ENCODE data around the gene IFNA2.
"Not testable (repeated sequence)": the region's sequence is repeated elsewhere in the genome, so short reads cannot be mapped to it uniquely, and the experiment has no call there.

IFNA2 gene

DNA sequence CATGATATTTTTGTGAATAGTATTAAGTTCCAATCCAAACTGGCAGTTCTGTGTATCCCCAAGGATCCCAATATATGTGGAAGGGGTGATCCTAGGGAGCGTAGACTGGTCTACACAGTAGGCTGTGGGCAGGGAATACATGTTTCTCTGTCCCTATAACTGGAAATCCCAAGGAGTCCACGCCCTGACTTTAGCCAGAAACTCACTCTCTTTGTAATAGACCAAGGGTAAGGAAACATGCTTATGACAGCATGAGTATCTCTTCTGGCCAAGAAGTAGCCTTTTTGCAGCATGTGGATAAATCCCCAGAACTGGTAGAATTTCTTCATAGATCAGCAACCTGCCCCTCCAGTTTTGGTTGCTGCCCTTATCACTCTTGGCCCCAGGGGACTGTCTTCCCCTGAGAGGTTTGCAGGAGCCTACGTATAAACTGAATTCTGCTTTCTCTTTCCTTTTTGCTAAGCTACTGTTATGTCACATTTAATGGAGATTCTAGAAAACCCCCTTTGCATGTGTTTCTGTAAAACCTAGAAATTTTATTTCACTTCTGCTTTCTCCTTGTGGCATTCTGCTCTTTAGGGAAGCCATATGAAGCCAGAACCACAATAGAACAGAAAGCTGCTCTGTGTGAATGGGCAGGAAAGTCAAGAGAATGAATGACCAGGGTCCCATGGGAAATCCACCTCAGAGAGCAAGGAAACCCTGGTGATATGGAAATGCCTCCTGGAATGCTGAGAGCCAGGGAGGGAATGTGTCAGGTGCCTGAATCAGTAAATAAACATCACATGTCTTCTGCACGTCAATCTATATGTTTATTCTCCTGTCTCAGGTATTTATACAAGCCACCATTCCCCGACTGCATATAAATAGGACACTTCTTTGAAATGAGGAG lies 3.5 kb downstream of the IFNA2 start:
- DNase-seq = no peak

DNA sequence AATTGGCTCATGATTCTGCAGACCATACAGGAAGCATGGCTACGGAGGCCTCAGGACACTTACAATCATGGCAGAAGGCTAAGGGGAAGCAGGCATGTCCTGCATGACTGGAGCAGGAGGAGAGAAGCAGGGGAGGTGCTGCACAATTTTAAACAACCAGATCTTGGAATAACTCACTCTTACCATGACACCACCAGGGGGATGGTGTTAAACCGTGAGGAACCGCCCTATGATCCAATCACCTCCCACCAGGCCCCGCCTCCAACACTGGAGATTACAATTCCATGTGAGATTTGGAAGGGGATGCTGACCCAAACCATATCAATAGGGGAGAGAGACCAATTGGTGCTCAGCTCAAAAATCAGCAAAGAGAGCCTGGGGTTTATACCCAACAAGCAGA lies 13.7 kb downstream of the IFNA2 start:
- DNase-seq = not testable (repeated sequence)

DNA sequence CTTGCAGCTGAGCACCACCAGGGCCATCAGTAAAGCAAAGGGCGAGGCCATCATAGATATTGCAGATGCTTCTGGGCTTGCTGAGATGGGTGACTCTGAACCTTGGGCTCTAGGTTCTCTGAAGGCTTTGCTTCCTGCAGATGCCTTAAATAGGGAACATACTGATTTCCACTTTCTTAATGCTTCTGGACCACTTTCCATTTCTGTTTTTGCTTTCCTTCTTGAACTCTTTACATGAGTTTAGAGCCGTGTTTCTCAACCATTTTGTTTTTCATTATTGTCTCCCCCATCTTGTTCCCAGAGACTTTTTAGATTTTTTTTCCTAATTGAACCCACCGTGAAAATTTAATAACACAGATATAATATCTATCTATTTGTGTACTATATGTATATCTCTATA lies 17.2 kb downstream of the IFNA2 start, which contains the start of gene IFNA13:
Gene IFNA13, minus strand, starts transcription at position 101 of the 400 bp plus-strand sequence. Its CDS starts 47 bp downstream, at position 54.
- DNase-seq = no peak

DNA sequence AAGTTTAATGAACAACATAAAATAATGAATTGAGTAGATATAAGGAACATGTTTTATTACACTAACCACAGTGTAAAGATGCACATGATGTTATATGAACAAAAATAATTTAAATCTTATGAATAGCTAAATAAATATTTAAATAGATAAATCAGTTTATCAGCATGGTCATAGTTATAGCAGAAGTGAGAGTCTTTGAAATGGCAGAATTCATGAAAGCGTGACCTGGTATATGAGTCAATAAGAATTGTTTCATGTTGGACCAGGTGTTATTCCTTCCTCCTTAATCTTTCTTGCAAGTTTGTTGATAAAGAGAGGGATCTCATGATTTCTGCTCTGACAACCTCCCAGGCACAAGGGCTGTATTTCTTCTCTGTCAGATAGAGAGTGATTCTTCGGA lies 18.0 kb downstream of the IFNA2 start:
- not testable (repeated sequence) for DNase-seq

- no peak for DNase-seq
Observed at GRCh38 chr9:21362287-21362686, 22.9 kb downstream of the IFNA2 start.

DNA sequence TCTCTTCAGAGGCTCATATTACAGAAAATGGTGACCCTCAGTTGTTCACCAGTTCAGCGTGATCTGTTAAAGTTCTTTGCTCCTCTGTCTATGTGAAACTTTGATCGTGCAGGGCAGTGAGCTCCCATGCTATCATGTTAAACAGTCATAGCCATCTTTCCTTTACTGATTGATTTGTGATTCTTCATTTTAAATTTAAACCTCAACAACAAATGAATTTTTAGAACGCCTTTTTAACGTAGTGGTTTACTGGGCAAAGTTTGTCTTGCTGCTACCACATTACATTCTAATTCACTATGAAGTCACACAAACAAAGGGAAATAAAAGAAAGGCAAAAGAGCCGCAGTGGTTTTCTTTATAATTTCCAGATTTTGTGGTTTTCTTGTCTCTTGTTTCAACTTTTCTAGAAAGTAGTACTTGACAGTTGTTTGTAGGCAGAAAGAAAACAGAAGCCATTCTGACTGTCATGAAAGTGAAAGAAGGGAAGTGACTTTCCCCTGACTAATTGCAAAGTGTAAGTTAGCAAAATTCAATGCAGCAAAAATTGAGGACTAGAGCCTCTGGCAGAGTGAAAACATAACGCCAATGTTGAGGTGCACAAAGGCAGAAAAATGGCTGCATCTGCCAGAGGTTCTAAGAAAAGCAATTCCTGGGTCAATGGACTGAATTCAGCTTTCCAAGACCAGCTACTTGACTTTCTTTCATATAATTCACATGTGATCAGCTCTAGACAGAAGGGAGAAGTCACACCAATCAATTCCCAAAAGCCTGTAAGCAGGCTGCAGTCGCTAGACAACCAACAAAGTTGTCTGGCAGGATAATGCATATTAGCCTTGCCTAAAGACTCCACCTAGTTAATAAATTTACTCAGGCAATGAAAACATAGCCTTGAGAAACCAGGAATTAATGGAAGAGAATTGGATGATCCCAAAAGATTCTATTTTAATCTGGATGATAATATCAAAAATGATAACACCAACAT lies 27.4 kb downstream of the IFNA2 start:
- no peak for DNase-seq

- DNase-seq = no peak
Observed at GRCh38 chr9:21350787-21351186, 34.4 kb downstream of the IFNA2 start, which contains the start of gene IFNA6. Gene IFNA6, minus strand, starts transcription at chr9:21350887. Its CDS starts 0 bp downstream, at chr9:21350887.

DNA sequence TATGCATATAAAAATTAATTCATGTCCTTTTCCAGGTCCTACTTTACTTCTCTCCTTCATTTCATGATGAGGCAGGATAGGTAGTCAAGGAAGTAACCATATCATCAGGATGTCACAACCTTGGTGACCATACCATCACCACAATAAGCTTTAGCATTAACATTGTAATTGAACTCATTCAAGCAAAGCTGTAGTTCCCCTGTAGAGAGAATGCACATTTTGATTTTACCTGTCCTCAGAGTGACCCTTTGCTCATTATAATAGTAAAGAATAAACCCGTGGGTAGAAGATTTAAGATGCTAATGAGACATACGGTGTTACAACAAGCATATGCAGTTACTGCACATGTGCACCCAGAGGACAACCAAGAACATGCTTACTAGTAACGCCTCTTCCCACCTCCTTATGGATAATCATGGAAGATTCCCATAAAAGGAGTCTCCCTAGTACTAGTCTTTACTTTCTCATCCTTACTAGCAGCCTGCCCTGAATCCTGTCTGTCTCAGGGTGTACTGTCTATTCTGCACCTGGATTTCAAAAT lies 36.7 kb downstream of the IFNA2 start:
- DNase-seq = no peak

GRCh38 chr9:21340735-21341134 lies 44.5 kb downstream of the IFNA2 start:
- no peak for DNase-seq

DNA sequence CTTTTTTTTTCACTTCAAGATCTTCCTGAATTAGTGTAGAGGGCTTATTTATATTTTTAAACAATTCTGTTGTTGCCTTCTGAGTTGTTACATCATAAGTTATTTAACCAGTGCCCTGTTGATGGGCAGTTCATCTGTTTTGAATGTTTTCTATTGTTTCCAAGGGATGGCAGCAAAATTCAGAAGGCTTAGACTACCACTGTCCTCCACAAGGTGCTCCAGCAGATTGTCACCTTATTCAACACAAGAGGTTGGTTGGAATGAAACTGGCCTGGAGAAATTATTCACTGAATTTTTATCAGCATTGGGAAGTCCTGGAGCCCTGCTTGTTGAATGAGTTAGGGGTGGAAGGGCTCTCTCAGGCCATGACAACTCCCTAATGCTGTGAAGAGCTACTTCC lies 48.7 kb downstream of the IFNA2 start:
- DNase-seq = no peak

DNA sequence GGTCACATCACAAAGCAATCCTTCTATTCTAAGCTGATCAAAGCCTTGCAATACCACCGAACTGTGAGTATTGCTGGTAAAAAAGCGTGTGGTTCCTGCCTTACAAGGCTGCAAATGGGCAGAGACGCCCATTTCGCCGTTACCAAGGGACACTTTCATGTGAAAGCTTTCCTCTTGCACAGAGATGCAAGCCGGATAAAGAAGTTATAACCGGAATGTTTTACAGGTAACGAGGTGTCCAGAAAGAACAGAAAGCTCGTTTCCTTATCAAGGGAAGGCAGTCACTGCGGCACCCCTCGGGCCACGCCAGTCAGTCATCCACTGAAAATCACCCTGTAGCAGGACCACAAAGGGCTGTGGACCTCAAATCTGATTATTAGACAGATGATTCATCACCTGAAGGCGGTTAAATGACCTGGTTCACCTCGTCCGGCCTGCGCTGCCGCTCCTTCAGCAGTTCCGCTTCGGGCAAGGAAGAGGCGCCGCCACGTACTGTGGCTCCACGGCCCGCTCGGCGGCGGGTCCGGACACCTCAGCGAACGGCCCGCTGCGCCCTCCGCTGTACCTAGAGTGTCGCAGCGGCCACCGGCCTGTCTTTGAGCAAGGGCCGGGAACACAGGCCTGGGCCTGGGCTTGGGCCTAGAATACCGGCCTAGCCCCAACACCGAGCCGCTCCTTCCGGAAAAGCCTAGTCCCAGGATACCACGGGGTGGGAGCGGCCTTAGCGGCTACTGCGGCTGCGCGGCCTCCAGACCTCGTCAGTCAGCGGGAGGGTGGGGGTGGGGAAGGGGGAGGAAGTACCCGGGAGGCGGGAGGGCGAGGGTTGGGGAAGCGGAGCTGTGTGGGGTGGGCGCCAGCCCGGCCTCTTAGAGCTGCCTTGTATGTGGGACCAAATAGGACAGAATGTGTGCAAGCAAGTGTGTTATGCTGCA lies 50.2 kb downstream of the IFNA2 start, which contains the start of gene KLHL9:
Gene KLHL9, minus strand, starts transcription at position 704 of the 932 bp plus-strand sequence. Its CDS starts 545 bp downstream, at position 159.
- DNase-seq = peak; percentile 58

Data from NCI-H2171 (cell line).